GM12872 (cell line): ENCODE results near the gene GHRL.

Source experiments
- CTCF ChIP-seq: IDR thresholded peaks from 3 replicates; pipeline ENCODE4 v1.5.1; 2011; ENCODE audit warnings: low read depth, mild to moderate bottlenecking, low read length, moderate library complexity; ENCODE audit not compliant: insufficient read depth

The GHRL gene

GRCh38 chr3:10332481-10333348, 40.0 kb upstream of the GHRL start:
- no peak for TF ChIP-seq CTCF

GRCh38 chr3:10331320-10331719, 38.6 kb upstream of the GHRL start:
- TF ChIP-seq CTCF, result no peak

- TF ChIP-seq CTCF, result no peak
These were observed 37.6 kb upstream of the GHRL start for GRCh38 chr3:10330319-10330718.

GRCh38 chr3:10329495-10330015, 36.8 kb upstream of the GHRL start:
- no peak for TF ChIP-seq CTCF

- no peak for TF ChIP-seq CTCF
These were observed 35.8 kb upstream of the GHRL start for GRCh38 chr3:10328460-10329071.

- TF ChIP-seq CTCF, result no peak
These were observed 34.8 kb upstream of the GHRL start for GRCh38 chr3:10327592-10327991.

- TF ChIP-seq CTCF, result peak; percentile 56; the same call in 2 of the 3 replicates
These were observed 29.6 kb upstream of the GHRL start for GRCh38 chr3:10322352-10322710.
